HFFc6 (cell line): Measurements from ENCODE around the gene TMEM167B. TPM values are rescaled to one million over a fixed set of nuclear protein-coding genes. Genes with fewer than 3 reads are reported as not detected.

Experiments used
- DNase-seq: peaks from one replicate; pipeline ENCODE4 v3.0.0-alpha.2; 2018
- H3K27ac Mint-ChIP-seq: 2 replicates; pipeline ENCODE4 v1.8.0; 2020; ENCODE audit warnings: mild to moderate bottlenecking, mixed read lengths
- H3K27me3 Mint-ChIP-seq: 2 replicates; pipeline ENCODE4 v1.8.0; 2021; ENCODE audit warnings: mild to moderate bottlenecking, moderate library complexity, mixed read lengths; ENCODE audit not compliant: insufficient read depth
- H3K36me3 Mint-ChIP-seq: 2 replicates; pipeline ENCODE4 v1.8.0; 2021; ENCODE audit warnings: low read depth, mixed read lengths
- H3K4me1 Mint-ChIP-seq: 2 replicates; pipeline ENCODE4 v1.8.0; 2020; ENCODE audit warnings: low read depth, mixed read lengths
- H3K4me3 Mint-ChIP-seq: 2 replicates; pipeline ENCODE4 v1.8.0; 2020; ENCODE audit warnings: mild to moderate bottlenecking, moderate library complexity, mixed read lengths
- H3K9me3 Mint-ChIP-seq: 2 replicates; pipeline ENCODE4 v1.8.0; 2020; ENCODE audit warnings: mild to moderate bottlenecking, mixed read lengths
- total RNA-seq, 6 experiments: library from RNA; stranded (reverse); fragmentation: NEBNext Ultra II Directional; extraction: Animal tissue kit (Norgen Biotek cat#: 25700); gene quantifications; 2 replicates in 1 of 6; 3 replicates in 5 of 6; pipeline ENCODE4 v1.2.3, GENCODE V29; 2021
- TF ChIP-seq, protein P1 (sequence below): fragments of 200-600 bp; sonication (generic); IDR thresholded peaks from 2 replicates; pipeline ENCODE4 v1.5.0; 2021; ENCODE audit warnings: antibody characterized with exemption, mild to moderate bottlenecking

The TMEM167B gene
- total RNA-seq, 6 experiments from 2014 or later: 48.0 to 58.6 (median 53.5) TPM

- H3K4me1 Mint-ChIP-seq: no peaks in the 10 kb centered on the region
- H3K27me3 Mint-ChIP-seq: no peaks in the 10 kb centered on the region; the same call in 1 of the 2 replicates
- H3K4me3 Mint-ChIP-seq: no peak overlapping the region
- no peak overlapping the region for H3K27ac Mint-ChIP-seq
- peaks cover 7% of the 10 kb centered on the region; the same call in 1 of the 2 replicates for H3K36me3 Mint-ChIP-seq
- DNase-seq: no peak
- TF ChIP-seq, protein P1, sequence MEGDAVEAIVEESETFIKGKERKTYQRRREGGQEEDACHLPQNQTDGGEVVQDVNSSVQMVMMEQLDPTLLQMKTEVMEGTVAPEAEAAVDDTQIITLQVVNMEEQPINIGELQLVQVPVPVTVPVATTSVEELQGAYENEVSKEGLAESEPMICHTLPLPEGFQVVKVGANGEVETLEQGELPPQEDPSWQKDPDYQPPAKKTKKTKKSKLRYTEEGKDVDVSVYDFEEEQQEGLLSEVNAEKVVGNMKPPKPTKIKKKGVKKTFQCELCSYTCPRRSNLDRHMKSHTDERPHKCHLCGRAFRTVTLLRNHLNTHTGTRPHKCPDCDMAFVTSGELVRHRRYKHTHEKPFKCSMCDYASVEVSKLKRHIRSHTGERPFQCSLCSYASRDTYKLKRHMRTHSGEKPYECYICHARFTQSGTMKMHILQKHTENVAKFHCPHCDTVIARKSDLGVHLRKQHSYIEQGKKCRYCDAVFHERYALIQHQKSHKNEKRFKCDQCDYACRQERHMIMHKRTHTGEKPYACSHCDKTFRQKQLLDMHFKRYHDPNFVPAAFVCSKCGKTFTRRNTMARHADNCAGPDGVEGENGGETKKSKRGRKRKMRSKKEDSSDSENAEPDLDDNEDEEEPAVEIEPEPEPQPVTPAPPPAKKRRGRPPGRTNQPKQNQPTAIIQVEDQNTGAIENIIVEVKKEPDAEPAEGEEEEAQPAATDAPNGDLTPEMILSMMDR: no peak
- no peaks in the 10 kb centered on the region for H3K9me3 Mint-ChIP-seq
Measured at GRCh38 chr1:109060707-109061106, 29.9 kb upstream of the TMEM167B start.

DNA sequence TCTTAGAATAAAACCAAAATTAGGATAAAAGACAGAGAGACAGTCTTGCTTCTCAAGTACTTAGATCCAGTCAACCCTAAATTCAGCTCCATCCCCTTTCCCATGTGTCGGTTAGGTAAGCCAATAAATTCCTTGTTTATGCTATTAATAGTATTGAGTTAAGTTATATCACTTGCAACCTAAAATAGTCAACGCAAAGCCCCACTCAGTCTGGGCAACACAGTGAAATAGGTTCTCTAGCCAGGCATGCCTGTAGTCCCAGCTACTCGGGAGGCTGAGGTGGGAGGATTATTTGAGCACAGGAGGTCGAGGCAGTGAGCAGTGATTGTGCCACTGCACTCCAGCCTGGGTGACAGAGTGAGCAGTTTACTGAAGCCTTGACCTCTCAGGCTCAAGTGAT, 29.4 kb upstream of the TMEM167B start:
- H3K4me3 Mint-ChIP-seq: no peak overlapping the region
- TF ChIP-seq, protein P1: no peak
- H3K27me3 Mint-ChIP-seq: no peaks in the 10 kb centered on the region; the same call in 1 of the 2 replicates
- H3K9me3 Mint-ChIP-seq: no peaks in the 10 kb centered on the region
- H3K4me1 Mint-ChIP-seq: no peaks in the 10 kb centered on the region
- no peak for DNase-seq
- H3K36me3 Mint-ChIP-seq: peaks cover 8% of the 10 kb centered on the region; the same call in 1 of the 2 replicates
- no peak overlapping the region for H3K27ac Mint-ChIP-seq

DNA sequence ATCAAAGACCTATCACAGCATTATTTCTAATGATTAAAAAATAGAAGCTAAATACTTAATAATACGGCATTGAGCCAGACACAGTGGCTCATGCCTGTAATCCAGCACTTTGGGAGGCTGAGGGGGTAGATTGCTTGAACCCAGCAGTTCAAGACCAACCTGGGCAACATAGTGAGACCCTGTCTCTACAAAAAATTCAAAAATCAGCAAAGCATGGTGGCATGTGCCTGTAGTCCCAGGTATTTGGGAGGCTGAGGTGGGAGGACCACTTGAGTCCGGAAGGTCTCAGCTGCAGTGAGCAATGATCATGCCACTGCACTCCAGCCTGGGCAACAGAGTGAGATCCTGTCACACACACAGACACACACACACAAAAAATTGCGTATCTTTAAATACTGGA, 25.4 kb upstream of the TMEM167B start:
- DNase-seq: no peak
- Mint-ChIP-seq H3K4me1 (no peaks in the 10 kb centered on the region), H3K36me3 (peaks cover 16% of the 10 kb centered on the region; the same call in 1 of the 2 replicates)

GRCh38 chr1:109067883-109068282, 22.7 kb upstream of the TMEM167B start:
- Mint-ChIP-seq H3K4me1 (no peaks in the 10 kb centered on the region), H3K4me3 (no peak overlapping the region), H3K9me3 (no peaks in the 10 kb centered on the region), H3K36me3 (peaks cover 28% of the 10 kb centered on the region), H3K27me3 (no peaks in the 10 kb centered on the region; the same call in 1 of the 2 replicates), H3K27ac (no peak overlapping the region)
- TF ChIP-seq, protein P1: no peak
- no peak for DNase-seq

More for the DNA sequence above, 25.4 kb upstream of the TMEM167B start:
- Mint-ChIP-seq H3K27me3 (no peaks in the 10 kb centered on the region; the same call in 1 of the 2 replicates), H3K27ac (no peak overlapping the region), H3K9me3 (no peaks in the 10 kb centered on the region), H3K4me3 (no peak overlapping the region)
- TF ChIP-seq, protein P1: no peak

DNA sequence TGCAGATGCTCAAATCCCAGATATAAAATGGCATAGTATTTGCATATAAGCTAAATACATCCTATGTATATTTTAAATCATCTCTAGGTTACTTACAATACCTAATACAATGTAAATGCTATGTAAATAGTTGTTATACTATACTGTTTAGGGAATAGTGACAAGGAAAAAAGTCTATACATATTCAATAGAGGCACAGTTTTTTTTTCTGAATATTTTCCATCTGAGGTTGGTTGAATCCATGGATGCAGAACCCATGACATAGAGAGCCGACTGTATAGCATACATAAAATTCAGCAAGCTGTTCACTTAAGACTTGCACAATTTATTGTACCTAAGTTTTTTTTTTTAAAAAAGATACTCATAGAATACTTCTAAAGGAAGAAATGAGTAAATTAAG, 21.3 kb upstream of the TMEM167B start:
- Mint-ChIP-seq H3K27ac (no peak overlapping the region; the same call in 1 of the 2 replicates), H3K36me3 (peaks cover 34% of the 10 kb centered on the region), H3K4me3 (no peak overlapping the region), H3K4me1 (peaks cover 3% of the 10 kb centered on the region; the same call in 1 of the 2 replicates), H3K27me3 (no peaks in the 10 kb centered on the region; the same call in 1 of the 2 replicates), H3K9me3 (no peaks in the 10 kb centered on the region)
- DNase-seq: no peak
- TF ChIP-seq, protein P1: no peak
